GM10266 (cell line): ENCODE measurements around the gene C19orf73.

Source experiments
- DNase-seq: peaks from one replicate; pipeline ENCODE4 v3.0.0; 2012; ENCODE audit errors: extremely low spot score
- CTCF ChIP-seq: IDR thresholded peaks from 2 replicates; pipeline ENCODE4 v1.5.1; 2012; ENCODE audit warnings: mild to moderate bottlenecking, low read depth; ENCODE audit not compliant: control insufficient read depth, insufficient read depth; ENCODE audit errors: missing control alignments

C19orf73 gene

DNA sequence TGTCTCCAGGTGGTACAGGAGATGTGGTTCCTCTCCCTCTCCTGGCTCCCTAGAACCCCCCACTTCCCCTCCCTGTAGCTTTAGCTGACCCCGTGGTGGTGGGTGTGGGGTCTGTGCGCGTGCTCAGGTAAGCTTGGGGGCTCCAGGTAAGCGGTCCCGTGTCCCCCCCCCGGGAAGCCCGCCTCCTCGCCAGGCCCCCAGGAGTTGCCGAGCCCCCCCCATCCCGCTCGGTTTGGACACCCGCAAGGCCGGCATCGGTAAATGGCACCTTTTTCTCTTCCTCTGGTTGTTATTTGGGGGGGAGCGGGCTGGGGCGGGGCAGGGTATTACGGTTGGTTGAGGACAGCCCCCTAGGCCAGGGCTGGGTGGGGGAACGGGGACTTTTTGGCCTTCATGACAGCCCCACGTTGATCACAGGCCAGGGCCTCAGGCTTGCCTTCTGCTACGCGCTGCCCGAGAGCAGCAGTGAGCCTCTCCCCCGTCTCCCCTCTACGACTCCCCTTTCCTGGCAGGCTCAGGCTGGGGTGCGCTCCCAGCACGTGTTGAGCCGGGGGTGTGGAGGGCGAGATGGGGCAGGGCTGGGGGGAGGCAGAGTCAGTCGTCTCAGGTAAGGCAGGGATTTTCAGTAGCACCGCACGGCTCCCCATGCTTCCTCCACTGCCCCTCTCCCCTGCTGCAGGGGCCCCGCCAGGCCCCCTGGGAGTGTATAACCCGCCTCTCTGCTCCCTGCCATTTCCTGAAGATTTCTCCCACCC is 15.4 kb downstream of the C19orf73 start:
- no peak for DNase-seq
- TF ChIP-seq CTCF: no peak

GRCh38 chr19:49102303-49102702 is 16.6 kb downstream of the C19orf73 start:
- no peak for TF ChIP-seq CTCF
- DNase-seq: no peak

- TF ChIP-seq CTCF: no peak
- no peak for DNase-seq
Observed at GRCh38 chr19:49101160-49101559, 17.8 kb downstream of the C19orf73 start.

DNA sequence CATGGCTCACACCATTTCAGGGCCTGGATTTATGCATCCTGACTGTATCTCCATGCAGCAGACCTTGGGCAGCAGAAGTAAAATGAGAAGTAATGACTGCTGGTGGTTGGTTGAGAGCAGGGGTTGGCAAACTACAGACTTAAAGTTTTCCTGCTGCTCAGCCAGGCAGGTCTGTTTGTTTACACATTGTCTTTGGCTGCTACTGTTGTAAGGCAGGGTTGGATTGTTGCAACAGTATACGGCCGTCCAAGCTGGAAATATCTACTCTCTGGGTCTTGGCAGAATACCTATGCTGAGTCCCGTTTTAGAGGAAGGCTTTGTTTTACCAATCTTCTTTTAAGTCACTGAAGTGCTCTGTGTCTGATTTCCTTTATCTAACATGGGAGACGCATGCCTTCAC is 20.1 kb downstream of the C19orf73 start:
- no peak for TF ChIP-seq CTCF
- DNase-seq: no peak

- peak; percentile 84 for DNase-seq
- TF ChIP-seq CTCF: peak; percentile 98
Observed at GRCh38 chr19:49097453-49098288, 21.3 kb downstream of the C19orf73 start.

DNA sequence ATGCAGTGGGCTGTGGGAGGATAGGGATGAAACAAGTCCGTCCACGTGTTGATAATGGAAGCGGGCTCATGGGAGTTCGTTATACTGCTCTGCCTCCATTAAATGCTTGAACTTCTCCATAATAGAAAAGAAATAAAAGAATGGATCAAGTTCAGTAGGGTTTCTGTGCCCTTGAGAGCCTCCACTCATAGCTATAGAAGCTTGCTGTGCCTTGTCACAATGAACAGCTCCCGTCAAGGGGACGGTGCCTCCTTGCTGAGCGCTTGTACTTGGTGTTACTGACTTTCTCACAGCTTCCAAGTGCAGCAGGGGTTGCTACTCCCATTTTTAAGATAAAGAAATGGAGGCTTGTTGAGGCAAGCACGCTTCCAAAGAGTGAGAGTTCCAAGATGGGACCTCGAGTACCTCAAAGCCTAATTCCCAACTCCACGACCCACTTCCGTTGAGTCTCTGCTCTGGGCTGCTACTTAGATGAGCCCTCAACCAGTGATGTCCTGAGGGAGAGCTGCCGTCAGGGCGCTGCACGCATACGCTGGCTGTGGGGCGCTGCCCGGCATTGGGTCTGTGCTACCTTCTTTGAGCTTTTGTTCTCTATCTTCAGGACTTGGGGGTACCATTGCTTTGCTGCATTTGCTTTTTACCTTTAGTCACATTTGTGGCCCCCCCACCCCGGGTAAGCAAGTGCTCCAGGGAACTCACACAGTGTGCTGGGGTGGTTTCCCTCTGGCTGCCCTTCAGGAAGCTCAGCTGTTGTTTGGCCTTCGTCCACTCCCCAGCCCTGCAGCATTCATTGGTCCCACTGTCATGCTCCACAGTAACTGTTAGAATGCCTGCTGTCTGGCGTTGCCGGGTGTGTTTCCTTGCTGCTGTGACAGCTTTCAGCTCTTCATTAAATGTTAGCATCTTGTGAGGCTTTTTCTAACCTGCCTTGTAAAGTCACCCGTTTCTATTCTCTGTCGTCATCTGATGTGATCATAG is 24.1 kb downstream of the C19orf73 start:
- DNase-seq: no peak
- TF ChIP-seq CTCF: no peak
